Skeletal muscle tissue (tissue), 4 donors: ENCODE results near the gene NEDD4L. TPM values are rescaled to one million over a fixed set of nuclear protein-coding genes. Genes with fewer than 3 reads are reported as not detected.

Source experiments
- H3K27ac ChIP-seq: one replicate; pipeline ENCODE4 v1.7.0; 2013; ENCODE audit warnings: mild to moderate bottlenecking, low read depth, low read length, inconsistent platforms
- H3K27me3 ChIP-seq, 3 donors: one replicate each; pipeline ENCODE4 v1.7.0; 2013; ENCODE audit warnings: low read length in 3 of 3; ENCODE audit not compliant: control insufficient read depth in 3 of 3, insufficient read depth in 3 of 3
- H3K36me3 ChIP-seq, 3 donors: one replicate each; pipeline ENCODE4 v1.7.0; 2013; ENCODE audit warnings: low read length in 3 of 3; ENCODE audit not compliant: control insufficient read depth in 3 of 3, insufficient read depth in 3 of 3
- H3K4me1 ChIP-seq, 3 donors: one replicate each; pipeline ENCODE4 v1.7.0; 2013; ENCODE audit warnings: low read length in 3 of 3, mild to moderate bottlenecking in 3 of 3; ENCODE audit not compliant: control insufficient read depth in 3 of 3, insufficient read depth in 3 of 3
- H3K4me3 ChIP-seq, 3 donors: one replicate each; pipeline ENCODE4 v1.7.0; 2013; ENCODE audit warnings: low read length in 3 of 3
- H3K9ac ChIP-seq, 3 donors: one replicate each; pipeline ENCODE4 v1.7.0; 2013; ENCODE audit warnings: low read length in 3 of 3, mild to moderate bottlenecking in 3 of 3, moderate library complexity in 2 of 3, low read depth in 1 of 3
- H3K9me3 ChIP-seq, 3 donors: one replicate each; pipeline ENCODE4 v1.7.0; 2013; ENCODE audit warnings: low read length in 3 of 3; ENCODE audit not compliant: control insufficient read depth in 3 of 3
- total RNA-seq: library from RNA; depleted of rRNA; stranded (reverse); fragments of >200 nt; gene quantifications from one replicate; pipeline ENCODE4 v1.2.3, GENCODE V29; 2014
- donor health status: Osteomylitis.

NEDD4L gene
- total RNA-seq, 1 donor from 2014 or later: 34.4 TPM

GRCh38 chr18:58088691-58089065 is 44.7 kb downstream of the NEDD4L start:
- Histone ChIP-seq H3K9ac (no peak overlapping the region), H3K4me1 (no peaks in the 10 kb centered on the region), H3K36me3 (no peaks in the 10 kb centered on the region), H3K27me3 (no peaks in the 10 kb centered on the region), H3K9me3 (no peaks in the 10 kb centered on the region), H3K27ac (no peak overlapping the region), H3K4me3 (no peak overlapping the region)

- H3K9ac ChIP-seq: no peak overlapping the region
- no peaks in the 10 kb centered on the region for H3K27me3 ChIP-seq
- no peaks in the 10 kb centered on the region for H3K4me1 ChIP-seq
- H3K36me3 ChIP-seq: no peaks in the 10 kb centered on the region
- H3K9me3 ChIP-seq: no peaks in the 10 kb centered on the region
- H3K4me3 ChIP-seq: no peak overlapping the region
- no peak overlapping the region for H3K27ac ChIP-seq
These were observed 47.1 kb downstream of the NEDD4L start for GRCh38 chr18:58091099-58091611.

- no peaks in the 10 kb centered on the region for H3K36me3 ChIP-seq
- H3K9me3 ChIP-seq: no peaks in the 10 kb centered on the region
- no peaks in the 10 kb centered on the region for H3K27me3 ChIP-seq
- no peak overlapping the region for H3K4me3 ChIP-seq
- no peak overlapping the region for H3K27ac ChIP-seq
- H3K4me1 ChIP-seq: peaks cover 0 to 4% (median 0%) of the 10 kb centered on the region in 3 donors
- H3K9ac ChIP-seq: no peak overlapping the region
These were observed 49.3 kb downstream of the NEDD4L start for GRCh38 chr18:58093311-58093803.

DNA sequence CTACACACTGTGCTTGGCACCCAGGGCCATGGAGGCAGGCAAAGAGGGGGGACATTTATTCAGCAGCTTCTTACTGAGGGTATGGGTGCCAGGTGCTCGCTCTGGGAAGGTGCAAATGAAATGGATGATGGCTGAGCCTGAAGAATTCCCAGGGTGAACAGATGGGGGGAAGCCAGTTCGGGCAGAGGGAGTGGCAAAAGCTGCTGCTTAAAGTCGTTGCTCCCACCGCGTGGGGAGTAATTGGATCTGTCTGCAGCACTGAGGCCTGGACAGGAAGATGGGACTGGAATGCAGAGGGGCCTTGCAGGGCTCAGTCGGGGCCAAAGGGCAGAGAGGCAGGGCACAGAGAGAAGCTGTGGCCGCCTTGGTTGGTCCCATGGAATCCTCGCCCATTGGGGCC is 51.2 kb downstream of the NEDD4L start:
- H3K27me3 ChIP-seq: no peaks in the 10 kb centered on the region
- no peak overlapping the region for H3K4me3 ChIP-seq
- H3K9ac ChIP-seq: no peak overlapping the region
- H3K9me3 ChIP-seq: no peaks in the 10 kb centered on the region
- H3K4me1 ChIP-seq: peaks cover 0 to 4% (median 0%) of the 10 kb centered on the region in 3 donors
- no peaks in the 10 kb centered on the region for H3K36me3 ChIP-seq
- H3K27ac ChIP-seq: no peak overlapping the region

GRCh38 chr18:58095655-58096054 is 51.6 kb downstream of the NEDD4L start:
- no peak overlapping the region for H3K27ac ChIP-seq
- H3K9ac ChIP-seq: no peak overlapping the region
- H3K9me3 ChIP-seq: no peaks in the 10 kb centered on the region

GRCh38 chr18:58096658-58097057 is 52.6 kb downstream of the NEDD4L start:
- no peaks in the 10 kb centered on the region for H3K9me3 ChIP-seq
- no peak overlapping the region for H3K9ac ChIP-seq
- H3K27ac ChIP-seq: no peak overlapping the region
- H3K36me3 ChIP-seq: no peaks in the 10 kb centered on the region
- H3K4me1 ChIP-seq: peaks cover 0 to 4% (median 0%) of the 10 kb centered on the region in 3 donors
- H3K27me3 ChIP-seq: no peaks in the 10 kb centered on the region
- H3K4me3 ChIP-seq: no peak overlapping the region

More at GRCh38 chr18:58095655-58096054, 51.6 kb downstream of the NEDD4L start:
- peaks cover 0 to 4% (median 0%) of the 10 kb centered on the region in 3 donors for H3K4me1 ChIP-seq
- no peaks in the 10 kb centered on the region for H3K27me3 ChIP-seq
- H3K36me3 ChIP-seq: no peaks in the 10 kb centered on the region
- H3K4me3 ChIP-seq: no peak overlapping the region

DNA sequence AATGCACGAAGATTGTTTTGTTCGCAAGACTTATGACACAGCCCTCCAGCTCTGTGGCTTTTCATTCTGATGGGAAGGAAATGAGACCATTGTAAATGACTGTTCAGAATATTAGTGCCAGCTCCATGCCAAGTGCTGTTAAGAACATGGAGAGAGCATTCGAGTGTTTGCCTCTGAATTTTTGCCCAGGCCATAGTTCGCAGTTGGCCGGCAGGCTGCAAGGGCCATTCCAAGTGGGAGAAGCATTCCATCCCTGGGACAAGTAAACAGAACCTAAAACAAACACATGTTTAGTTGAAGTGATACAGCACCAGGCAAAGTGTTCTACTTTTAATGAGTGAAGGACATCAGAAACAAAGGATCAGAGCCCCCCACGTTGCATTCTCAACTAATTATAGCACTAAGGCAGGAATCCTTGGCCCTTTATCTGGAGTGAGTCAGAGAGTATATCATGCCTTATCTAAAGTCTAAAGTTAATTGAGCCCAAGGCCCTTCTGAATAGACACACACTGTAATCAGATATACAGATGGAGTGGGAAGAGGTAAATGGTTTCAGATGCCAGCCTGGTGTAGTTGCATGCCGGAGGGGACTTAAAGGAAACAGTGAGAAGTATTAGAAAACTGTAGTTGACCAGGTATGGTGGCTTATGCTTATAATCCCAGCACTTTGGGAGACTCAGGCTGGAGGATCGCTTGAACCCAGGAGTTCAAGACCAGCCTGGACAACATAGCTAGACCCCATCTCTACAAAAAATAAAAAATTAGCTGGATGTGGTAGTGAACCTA is 53.3 kb downstream of the NEDD4L start:
- no peak overlapping the region for H3K4me3 ChIP-seq
- H3K27me3 ChIP-seq: no peaks in the 10 kb centered on the region
- no peaks in the 10 kb centered on the region for H3K9me3 ChIP-seq
- no peak overlapping the region for H3K27ac ChIP-seq
- H3K36me3 ChIP-seq: no peaks in the 10 kb centered on the region
- H3K4me1 ChIP-seq: peaks cover 0 to 4% (median 0%) of the 10 kb centered on the region in 3 donors
- no peak overlapping the region for H3K9ac ChIP-seq

GRCh38 chr18:58097907-58098166 is 53.8 kb downstream of the NEDD4L start:
- H3K36me3 ChIP-seq: no peaks in the 10 kb centered on the region
- no peak overlapping the region for H3K9ac ChIP-seq
- H3K9me3 ChIP-seq: no peaks in the 10 kb centered on the region
- H3K27ac ChIP-seq: no peak overlapping the region
- H3K4me1 ChIP-seq: peaks cover 0 to 4% (median 0%) of the 10 kb centered on the region in 3 donors
- no peaks in the 10 kb centered on the region for H3K27me3 ChIP-seq
- no peak overlapping the region for H3K4me3 ChIP-seq

- H3K27ac ChIP-seq: no peak overlapping the region
- no peaks in the 10 kb centered on the region for H3K9me3 ChIP-seq
- H3K4me1 ChIP-seq: peaks cover 0 to 4% (median 0%) of the 10 kb centered on the region in 3 donors
- H3K27me3 ChIP-seq: no peaks in the 10 kb centered on the region
- H3K9ac ChIP-seq: no peak overlapping the region
- H3K36me3 ChIP-seq: no peaks in the 10 kb centered on the region
- no peak overlapping the region for H3K4me3 ChIP-seq
These were observed 54.7 kb downstream of the NEDD4L start for GRCh38 chr18:58098706-58099105.

DNA sequence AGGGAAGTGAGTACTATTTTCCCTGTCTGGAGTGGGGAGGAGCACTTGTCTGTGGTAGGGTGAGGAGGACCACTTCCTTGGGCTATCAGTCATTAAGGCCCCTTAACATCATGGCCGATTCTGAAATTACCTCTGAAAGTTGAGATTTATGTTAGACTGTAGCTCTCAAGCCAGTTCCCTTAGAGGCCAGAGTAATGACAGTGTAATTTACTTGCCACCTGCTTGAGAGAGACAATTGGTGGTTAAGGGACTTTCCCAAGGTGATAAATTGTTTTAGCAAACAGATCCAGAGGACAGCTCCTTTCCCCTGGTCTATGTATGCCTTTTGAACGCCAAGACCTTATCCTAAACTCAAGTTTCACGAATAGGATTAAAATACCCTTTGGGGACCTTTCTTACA is 56.1 kb downstream of the NEDD4L start:
- H3K27me3 ChIP-seq: no peaks in the 10 kb centered on the region
- no peaks in the 10 kb centered on the region for H3K36me3 ChIP-seq
- no peak overlapping the region for H3K9ac ChIP-seq
- no peak overlapping the region for H3K27ac ChIP-seq
- H3K9me3 ChIP-seq: no peaks in the 10 kb centered on the region
- H3K4me3 ChIP-seq: no peak overlapping the region
- H3K4me1 ChIP-seq: peaks cover 0 to 4% (median 0%) of the 10 kb centered on the region in 3 donors
